Measurements from ENCODE around the gene MINK1. TPM values are rescaled to one million over a fixed set of nuclear protein-coding genes. Genes with fewer than 3 reads are reported as not detected.
A peak's percentile ranks its signal among the peaks of the same experiment; 100 is the strongest.

The MINK1 gene
- total and polyA plus RNA-seq, 2 of the 13 experiments (the other 11 are each of a cell fraction or from before 2014, with no cell fraction given): 17.2 to 63.9 TPM

- no peak; the same call in 1 of the 2 replicates for TF ChIP-seq ISX (CRISPR knock-in tag; conservative IDR thresholded peaks at IDR 0.05)
- TF ChIP-seq ZNF224 (CRISPR knock-in tag; IDR thresholded peaks at IDR 0.05): no peak
- no peak for TF ChIP-seq ZNF207 (IDR thresholded peaks at IDR 0.05; ENCODE audit: borderline replicate concordance)
- TF ChIP-seq ZNF274 (CRISPR knock-in tag; IDR thresholded peaks at IDR 0.05): no peak
- TF ChIP-seq ZNF646 (CRISPR knock-in tag; IDR thresholded peaks at IDR 0.05): no peak
- peak; percentile 22; the same call in 1 of the 2 replicates for TF ChIP-seq GFI1 (CRISPR knock-in tag; IDR thresholded peaks at IDR 0.05; ENCODE audit: borderline replicate concordance)
- TF ChIP-seq ZMYM2 (CRISPR knock-in tag; IDR thresholded peaks at IDR 0.05): no peak
- peak; percentile 16 for TF ChIP-seq YY1 (IDR thresholded peaks at IDR 0.05; ENCODE audit: insufficient read depth, insufficient replicate concordance, low read depth, low read length)
- TF ChIP-seq PRDM4 (CRISPR knock-in tag; IDR thresholded peaks at IDR 0.05; ENCODE audit: borderline replicate concordance): no peak
- TF ChIP-seq HNRNPLL (IDR thresholded peaks at IDR 0.05; ENCODE audit: low read depth, low read length, poor library complexity, severe bottlenecking): peak; percentile 37
- TF ChIP-seq ZNF672 (CRISPR knock-in tag; IDR thresholded peaks at IDR 0.05): peak; percentile 81; the same call in 1 of the 2 replicates
- no peak for TF ChIP-seq NCOR1 (IDR thresholded peaks at IDR 0.05; ENCODE audit: borderline replicate concordance, low read length)
- TF ChIP-seq NFE2L2 (IDR thresholded peaks at IDR 0.05; ENCODE audit: low read length): no peak
- TF ChIP-seq GLI4 (CRISPR knock-in tag; IDR thresholded peaks at IDR 0.05; ENCODE audit: borderline replicate concordance): no peak
- peak; percentile 61; the same call in 1 of the 2 replicates for TF ChIP-seq ZNF468 (CRISPR knock-in tag; IDR thresholded peaks at IDR 0.05)
- no peak for TF ChIP-seq ZNF282 (IDR thresholded peaks at IDR 0.05; ENCODE audit: partially characterized antibody)
- TF ChIP-seq ZFP91 (CRISPR knock-in tag; IDR thresholded peaks at IDR 0.05; ENCODE audit: borderline replicate concordance): peak; percentile 84
- TF ChIP-seq ZNF530 (CRISPR knock-in tag; IDR thresholded peaks at IDR 0.05; ENCODE audit: low read depth): no peak
- peak; percentile 59; the same call in 1 of the 3 replicates for TF ChIP-seq MXI1 (IDR thresholded peaks at IDR 0.05; ENCODE audit: borderline replicate concordance, low read depth, low read length)
Measured at GRCh38 chr17:4789951-4790704, 43.0 kb upstream of the MINK1 start (continued).
